ENCODE measurements around the gene JPH2.

DNA sequence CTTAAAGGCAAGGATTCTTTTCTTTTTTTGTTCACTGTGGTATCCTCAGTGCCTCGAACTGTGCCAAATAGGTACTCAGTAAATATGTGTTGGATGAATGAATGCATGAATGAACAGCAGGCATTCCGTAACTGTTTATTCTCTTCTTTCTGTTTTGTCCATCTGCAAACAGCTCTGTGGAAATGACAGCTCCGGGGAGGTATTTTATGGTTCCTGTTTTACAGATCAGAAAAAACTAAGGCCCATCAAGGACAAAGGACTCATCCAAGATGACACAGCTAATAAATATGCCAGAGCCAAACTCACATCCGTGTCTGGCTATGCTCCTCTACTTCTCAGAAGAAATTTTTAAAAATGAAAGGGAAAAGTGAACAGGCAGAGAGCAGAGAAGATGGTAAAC, 21.0 kb downstream of the JPH2 start:
- no peak for TF ChIP-seq EP300 (IDR thresholded peaks at IDR 0.05)
- TF ChIP-seq, protein P1, sequence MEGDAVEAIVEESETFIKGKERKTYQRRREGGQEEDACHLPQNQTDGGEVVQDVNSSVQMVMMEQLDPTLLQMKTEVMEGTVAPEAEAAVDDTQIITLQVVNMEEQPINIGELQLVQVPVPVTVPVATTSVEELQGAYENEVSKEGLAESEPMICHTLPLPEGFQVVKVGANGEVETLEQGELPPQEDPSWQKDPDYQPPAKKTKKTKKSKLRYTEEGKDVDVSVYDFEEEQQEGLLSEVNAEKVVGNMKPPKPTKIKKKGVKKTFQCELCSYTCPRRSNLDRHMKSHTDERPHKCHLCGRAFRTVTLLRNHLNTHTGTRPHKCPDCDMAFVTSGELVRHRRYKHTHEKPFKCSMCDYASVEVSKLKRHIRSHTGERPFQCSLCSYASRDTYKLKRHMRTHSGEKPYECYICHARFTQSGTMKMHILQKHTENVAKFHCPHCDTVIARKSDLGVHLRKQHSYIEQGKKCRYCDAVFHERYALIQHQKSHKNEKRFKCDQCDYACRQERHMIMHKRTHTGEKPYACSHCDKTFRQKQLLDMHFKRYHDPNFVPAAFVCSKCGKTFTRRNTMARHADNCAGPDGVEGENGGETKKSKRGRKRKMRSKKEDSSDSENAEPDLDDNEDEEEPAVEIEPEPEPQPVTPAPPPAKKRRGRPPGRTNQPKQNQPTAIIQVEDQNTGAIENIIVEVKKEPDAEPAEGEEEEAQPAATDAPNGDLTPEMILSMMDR (IDR thresholded peaks at IDR 0.05): no peak
